GM18505 (cell line): Measurements from ENCODE around the gene VDR.

Source experiments
- ATAC-seq: cut with Tn5 transposase; IDR thresholded peaks from one replicate; pipeline ENCODE4 v1.9.1; 2021; ENCODE audit not compliant: unreplicated experiment
- POLR2A ChIP-seq: IDR thresholded peaks from 4 replicates; pipeline ENCODE4 v1.6.1; 2011; ENCODE audit warnings: borderline replicate concordance; ENCODE audit not compliant: insufficient read depth, insufficient read length; ENCODE audit errors: extremely low read depth

Gene VDR

DNA sequence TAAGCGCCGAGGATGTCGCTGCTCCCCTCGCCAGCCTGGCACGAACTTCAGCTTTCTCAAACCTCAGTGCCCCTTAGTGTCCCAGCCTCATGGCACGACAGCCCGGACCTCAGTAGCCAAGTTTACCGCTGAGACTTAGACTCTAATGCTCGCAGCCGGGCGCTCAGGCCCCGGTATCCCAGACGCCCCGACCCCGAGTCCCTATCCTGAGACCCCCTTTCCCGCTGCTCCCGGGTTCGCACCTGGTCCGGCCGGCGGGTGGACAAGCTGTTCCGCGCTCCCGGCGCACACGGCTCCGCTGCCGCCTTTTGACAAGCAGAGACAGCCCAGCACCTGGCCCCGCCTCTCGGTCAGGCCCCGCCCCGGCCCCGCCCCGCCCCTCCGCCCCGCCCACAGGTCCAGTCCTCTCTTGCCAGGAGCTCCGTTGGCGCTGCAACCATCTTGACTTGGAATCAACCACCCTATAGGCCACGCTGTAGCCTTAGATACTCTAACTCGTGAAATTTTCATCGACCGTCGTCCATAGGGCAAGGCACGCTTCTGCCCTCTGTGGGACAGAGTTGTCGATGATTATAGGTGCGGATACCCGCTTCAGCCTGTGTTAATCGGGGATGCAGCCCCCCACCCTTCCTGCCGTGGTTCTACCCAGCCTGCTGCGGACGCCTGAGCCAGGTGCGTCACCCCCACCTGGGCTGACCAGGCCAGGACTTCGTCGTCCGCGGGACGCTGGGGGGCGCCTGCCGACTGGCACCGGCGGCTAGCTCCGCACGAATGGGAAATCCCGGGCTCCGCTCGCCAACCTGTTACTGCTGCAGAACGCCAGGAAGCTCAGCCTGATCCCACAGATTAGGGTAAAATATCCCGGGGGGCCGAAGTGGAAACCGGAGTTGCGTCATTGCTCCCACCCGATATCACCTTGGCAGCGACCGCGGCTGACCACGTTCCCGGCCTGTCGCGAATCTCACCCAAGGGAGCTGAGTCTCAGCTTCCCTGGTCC is at the start of gene VDR:
Gene VDR (minus strand): TSS at position 282 of the 997 bp plus-strand sequence. CDS start 25,881 bp downstream, outside the sequence.
- TF ChIP-seq POLR2A: peak; percentile 40

DNA sequence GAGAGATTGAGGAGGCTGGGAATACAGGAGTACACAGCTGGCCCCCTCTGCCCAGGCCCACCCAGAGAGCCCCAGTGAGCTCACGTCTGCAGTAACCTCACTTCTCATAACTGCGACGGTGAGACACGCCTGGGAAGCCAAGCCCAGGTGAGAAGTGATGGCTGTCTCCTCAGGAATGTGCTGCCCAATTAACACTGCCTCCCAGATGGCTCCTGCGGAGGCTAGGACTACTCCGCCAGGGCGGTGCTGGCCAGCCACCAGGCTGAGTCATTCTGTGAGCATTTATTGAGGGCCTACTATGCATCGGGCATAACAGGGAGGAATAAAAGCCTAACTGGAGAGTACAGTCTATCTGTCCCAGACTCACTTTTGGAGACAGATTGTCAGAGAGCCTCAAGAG is 49.3 kb upstream of the VDR start:
- TF ChIP-seq POLR2A: no peak
- ATAC-seq: no peak

More for the DNA sequence above, at the start of gene VDR:
- ATAC-seq: peak; percentile 49

DNA sequence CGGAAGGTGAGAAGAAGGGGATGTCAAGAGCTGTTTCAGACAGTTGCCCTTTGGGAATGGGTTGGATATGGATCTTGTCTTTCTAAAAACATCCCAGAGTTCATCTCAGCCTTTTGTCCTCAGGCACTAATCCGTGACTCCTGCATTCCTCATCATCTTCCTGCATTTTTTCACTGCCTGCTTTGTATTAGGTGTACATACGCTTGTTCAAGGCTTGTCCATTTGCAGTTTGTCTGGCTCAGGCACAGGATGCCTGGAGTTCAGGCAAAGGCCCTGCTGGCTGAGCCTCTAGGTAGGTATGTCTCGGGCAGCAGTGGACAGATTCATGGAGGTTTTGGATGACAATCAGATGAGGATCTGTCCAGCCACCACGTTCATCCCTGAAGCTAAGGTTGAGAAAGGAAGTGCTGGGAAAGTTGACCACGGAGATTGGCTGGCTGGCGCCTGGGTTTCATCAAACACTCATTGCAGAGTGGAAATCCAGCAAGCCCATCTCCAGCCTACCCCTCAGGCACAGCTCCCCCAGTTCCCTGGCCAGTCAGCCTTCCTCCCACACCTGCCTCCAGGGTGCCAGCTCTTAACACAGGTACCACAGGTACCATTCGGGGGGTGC is 46.2 kb upstream of the VDR start:
- TF ChIP-seq POLR2A: no peak
- ATAC-seq: no peak

DNA sequence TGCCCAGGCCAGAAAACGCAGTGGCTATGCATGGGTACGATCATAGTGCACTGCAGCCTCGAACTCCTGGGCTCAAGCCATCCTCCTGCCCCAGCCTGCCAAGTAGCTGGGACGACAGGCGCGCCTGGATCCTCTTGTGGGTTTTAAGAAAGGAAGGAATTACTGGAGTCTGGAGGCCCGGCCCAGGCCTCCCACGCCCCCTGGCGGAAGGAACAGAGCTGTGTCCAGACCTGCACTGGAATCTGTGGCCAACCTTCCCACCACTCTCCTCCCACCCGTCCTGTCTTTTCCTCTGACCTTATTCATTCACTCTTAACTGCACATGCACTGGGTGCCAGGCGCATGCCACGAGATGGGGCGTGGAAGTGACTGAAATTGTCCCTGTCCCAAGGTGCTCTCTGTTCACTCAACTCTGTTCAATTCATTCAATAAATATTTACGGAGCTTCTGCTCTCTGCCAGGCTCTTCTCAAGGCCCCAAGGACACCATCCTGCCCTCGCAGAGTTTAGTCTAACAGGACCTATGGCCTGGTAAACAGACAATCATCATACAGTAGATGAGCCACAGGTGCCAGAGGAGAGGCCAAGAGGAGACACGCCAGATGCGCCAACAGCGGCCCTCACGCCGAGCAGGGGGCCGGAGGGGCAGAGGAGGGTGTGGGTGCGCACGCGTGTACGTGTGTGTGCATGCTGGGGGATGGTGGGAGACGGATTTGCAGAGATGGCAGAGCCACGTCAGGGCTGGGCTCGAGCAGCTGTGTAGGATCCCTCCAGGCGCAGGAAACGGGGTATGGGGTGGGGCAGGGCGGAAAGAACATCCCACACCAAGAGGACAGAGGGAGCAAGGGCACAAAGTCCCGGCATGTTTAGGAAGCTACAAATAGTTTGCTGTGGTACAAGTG is 44.9 kb upstream of the VDR start:
- ATAC-seq: no peak

DNA sequence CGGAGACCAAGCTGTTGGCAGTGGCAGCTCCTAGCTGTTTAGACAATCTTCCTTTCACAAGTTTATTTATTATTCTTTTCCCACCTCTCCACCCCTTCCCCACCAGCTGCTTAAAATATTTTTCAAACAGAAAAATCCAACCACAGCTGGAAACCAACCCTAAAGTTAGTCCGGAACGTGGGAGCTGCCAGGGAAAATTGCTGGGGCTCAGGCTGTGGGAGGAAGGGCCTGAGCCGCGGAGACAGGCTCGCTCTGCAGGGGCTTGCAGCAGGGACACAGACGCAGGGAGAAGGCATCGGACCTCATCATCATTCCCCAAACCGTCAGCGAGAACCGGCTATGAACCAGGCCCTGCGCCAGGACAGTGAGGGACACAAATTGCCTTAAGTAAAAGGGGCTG is 42.5 kb upstream of the VDR start:
- TF ChIP-seq POLR2A: no peak
- no peak for ATAC-seq

More for the DNA sequence above, 44.9 kb upstream of the VDR start:
- no peak for TF ChIP-seq POLR2A

DNA sequence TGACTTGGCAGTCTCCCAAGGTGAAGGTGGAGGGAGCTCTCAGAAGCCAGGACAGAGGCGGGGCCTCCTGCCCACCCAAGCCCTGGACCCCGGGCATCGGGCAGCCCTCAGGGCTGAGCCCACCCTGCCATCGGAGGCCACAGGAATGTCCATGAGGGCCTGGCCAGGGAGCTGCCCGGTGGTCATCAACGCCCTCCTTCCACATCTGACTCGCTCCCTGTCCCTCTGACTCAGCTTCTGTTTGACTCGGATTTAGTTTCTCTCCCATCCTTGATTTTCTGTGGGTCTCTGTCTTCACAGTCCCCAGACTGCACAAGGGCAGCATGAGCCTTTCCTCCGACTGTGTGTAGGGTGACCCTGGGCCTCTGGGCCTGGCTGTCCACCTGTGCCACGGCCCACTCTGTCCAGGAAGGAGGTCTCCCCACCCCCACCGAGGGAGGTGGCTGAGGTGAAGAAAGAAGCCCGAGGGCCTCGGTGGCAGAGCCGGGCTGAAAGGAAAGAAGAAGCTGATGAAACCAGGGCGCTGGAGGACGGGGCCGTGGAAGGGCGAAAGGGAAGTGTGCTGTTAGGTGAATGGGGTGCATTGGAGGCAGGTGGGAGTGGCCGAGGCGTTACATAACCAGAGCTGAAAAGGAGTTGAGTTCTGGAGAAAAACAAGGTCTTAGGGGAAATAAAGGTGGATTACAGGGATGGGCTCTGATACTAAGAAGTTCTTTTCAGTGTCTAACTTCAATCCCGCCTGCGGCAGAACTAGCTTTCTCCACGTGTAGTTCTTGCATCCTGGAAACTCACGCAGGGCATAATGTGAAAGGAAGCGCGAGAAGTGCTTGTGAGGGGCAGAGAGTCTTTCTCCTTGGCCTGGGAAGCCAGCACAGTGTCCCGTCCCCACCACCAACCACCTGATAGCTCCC is 41.9 kb upstream of the VDR start:
- ATAC-seq: no peak
- TF ChIP-seq POLR2A: no peak

DNA sequence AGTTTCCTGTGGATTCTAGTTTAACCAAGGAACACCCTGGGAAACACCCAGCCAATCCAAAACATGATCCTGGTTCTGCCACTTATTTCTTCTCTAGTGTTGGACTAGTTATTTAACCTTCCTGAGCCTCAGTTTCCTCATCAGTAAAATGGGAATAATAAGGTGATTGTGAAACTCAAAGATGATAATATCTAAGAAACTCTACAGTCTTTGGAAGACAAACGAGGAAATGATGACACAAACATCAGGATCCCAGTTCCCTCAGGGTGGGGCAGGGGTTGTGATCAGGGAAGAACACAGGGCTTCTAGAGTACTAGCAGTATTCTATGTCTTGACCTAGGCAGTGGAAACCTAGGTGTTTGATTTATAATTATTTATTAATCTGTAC is 40.5 kb upstream of the VDR start:
- ATAC-seq: no peak
- TF ChIP-seq POLR2A: no peak

DNA sequence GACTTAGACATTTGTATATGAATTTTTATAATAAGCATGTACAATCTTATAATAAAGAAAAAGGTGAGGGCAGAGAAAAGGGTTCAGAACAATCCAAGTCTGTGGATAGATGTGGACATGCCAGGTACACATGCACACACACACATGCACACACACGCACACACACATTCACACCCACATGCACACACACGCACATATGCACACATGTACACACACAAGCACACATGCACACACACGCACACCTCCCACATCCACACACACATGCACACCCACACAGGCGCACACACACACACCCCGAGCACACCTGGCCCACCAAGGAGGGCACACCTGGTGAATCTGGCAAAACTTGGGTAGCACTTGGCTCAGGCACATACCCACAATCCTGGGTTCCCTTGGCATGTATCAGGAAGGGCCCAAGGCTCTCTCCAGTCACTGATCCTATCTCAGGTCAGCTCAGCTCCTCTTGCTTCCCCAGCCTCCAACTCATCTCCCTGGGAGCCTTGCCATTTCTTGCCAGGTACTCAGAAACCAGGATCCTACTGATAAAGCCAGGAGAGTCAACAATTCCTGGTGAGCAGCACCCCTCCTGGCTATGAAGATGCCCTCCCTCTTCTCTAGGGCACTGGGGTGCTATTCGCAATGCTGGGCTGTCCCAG is 40.0 kb upstream of the VDR start:
- no peak for ATAC-seq
- TF ChIP-seq POLR2A: no peak

DNA sequence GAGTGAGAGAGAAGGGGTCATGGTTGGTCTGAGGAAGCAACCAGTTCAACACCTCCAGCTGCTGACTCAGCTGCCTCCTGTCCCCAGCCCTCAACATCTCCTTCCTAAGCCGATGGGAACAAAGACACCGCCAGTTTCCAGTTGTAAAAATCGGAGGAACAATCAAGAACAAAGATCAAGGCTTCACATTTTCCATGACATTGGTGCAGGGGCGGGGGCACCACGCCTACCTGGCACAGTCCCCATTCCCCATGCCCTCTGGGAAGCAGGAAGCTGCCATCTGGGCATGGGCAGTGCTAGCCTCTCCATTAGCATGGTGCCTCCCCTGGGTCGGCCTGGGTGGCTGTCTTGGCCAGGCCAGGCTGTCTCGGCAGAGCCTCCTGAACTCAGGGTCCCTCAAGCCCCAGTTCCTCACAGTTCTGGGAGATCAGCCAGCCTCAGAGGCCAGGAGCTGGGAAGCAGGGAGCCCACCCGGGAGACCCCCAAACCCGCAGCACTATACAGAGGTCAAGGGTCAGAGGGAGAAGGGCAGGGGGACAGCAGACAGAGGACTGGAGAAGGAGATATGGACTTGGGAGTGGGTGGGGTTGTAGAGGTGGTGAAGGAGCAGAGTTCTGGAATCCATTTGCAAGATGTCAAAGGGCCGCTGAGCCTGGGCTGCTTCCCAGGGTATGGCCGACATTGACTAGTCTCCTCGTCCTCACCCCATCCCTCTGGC is 39.0 kb upstream of the VDR start:
- no peak for TF ChIP-seq POLR2A
- no peak for ATAC-seq

DNA sequence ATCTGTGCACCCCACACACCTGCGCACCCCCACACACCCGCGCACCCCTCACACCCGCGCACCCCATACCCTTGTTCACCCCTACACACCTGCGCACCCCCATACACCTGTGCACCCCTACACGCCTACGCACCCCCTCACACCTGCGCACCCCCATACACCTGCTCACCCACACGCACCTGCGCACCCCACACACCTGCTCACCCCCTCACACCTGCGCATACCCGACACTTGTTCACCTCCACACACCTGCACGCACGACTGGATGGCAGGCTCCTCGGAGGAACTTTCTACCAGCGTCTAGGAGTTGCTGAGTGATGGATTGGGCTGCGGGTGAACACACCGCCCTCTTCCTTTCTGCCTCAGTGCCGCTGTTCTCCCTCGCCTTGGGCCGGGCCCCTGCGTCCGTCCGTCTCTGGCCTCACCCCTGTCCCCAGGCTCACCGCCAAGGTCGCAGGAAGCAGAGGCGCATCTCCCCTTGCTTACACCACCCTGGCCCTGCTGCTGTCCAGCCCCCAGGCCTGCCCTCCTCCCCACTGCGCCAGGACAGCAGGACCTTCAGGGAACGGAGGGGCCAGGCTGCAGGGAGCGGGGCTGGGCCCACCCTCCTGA is 37.9 kb upstream of the VDR start:
- TF ChIP-seq POLR2A: no peak
- no peak for ATAC-seq
